Measurements from ENCODE around the gene ANKH.

Gene ANKH

DNA sequence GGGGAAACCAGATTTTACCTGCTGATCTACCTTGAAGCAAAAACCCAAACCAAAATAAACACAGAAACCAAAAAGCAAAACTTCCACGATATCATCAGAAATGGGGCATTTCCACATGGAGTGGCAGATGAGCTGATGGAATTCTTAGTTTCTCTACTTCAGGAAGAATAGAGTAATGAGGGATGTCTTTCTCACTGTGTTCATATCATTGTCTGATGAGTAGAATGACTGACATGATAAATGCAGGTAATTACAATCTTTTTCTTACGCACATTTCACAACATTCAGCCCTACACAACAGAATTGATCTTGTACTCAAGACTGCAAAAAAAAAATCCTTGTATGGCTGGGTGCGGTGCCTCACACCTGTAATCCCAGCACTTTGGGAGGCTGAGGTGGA lies 23.2 kb upstream of the ANKH start:
- no peak for DNase-seq
- H3K4me1 ChIP-seq, result no peaks in the 10 kb centered on the region
- H3K27me3 ChIP-seq, result no peaks in the 10 kb centered on the region
- H3K9me3 ChIP-seq, result no peaks in the 10 kb centered on the region
- H3K36me3 ChIP-seq, result no peaks in the 10 kb centered on the region
- TF ChIP-seq, protein P1, sequence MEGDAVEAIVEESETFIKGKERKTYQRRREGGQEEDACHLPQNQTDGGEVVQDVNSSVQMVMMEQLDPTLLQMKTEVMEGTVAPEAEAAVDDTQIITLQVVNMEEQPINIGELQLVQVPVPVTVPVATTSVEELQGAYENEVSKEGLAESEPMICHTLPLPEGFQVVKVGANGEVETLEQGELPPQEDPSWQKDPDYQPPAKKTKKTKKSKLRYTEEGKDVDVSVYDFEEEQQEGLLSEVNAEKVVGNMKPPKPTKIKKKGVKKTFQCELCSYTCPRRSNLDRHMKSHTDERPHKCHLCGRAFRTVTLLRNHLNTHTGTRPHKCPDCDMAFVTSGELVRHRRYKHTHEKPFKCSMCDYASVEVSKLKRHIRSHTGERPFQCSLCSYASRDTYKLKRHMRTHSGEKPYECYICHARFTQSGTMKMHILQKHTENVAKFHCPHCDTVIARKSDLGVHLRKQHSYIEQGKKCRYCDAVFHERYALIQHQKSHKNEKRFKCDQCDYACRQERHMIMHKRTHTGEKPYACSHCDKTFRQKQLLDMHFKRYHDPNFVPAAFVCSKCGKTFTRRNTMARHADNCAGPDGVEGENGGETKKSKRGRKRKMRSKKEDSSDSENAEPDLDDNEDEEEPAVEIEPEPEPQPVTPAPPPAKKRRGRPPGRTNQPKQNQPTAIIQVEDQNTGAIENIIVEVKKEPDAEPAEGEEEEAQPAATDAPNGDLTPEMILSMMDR (IDR thresholded peaks at IDR 0.05; ENCODE audit: low read depth, low read length), result no peak
- no peak overlapping the region for H3K4me3 ChIP-seq (ENCODE audit: low read depth, low read length)

DNA sequence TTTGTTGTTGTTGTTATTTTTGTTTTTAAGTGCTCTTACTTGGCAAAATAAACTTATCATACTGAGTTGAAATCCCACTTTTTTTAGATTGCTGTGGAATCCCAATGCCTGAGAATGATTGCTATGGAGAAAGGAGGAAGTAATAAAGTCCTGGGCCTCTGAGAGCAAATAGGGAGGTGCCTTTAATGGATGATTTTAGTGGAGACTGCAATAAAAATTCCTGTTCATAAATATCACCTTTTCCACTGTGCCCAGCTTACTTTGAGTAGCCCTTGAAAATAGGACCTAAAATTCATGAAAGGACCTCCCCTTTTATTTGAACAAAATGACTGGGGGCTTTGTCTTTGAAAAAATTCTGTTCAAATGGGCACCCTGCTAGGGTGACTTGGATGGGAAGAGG lies 21.8 kb upstream of the ANKH start:
- Histone ChIP-seq H3K9me3 (no peaks in the 10 kb centered on the region), H3K4me1 (no peaks in the 10 kb centered on the region), H3K27me3 (no peaks in the 10 kb centered on the region), H3K4me3 (ENCODE audit: low read depth, low read length) (no peak overlapping the region), H3K36me3 (no peaks in the 10 kb centered on the region)
- TF ChIP-seq, protein P1 (IDR thresholded peaks at IDR 0.05; ENCODE audit: low read depth, low read length), result no peak
- DNase-seq, result no peak

DNA sequence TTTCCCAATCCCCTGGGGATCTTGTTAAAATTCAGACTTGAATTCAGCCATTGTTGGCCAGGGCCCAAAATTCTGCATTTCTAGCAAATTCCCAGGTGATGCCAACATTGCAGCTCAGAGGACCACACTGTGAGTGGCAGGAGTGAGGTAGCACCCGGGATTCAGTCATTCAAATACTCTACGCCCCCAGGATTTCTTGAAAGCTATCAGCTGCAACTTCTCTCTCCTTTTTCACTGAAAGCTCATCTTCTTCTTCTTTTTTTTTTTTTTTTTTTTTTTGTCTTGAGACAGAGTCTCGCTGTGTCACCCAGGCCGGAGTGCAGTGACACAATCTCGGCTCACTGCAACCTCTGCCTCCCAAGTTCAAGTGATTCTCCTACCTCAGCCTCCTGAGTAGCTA lies 19.3 kb upstream of the ANKH start:
- DNase-seq, result no peak
- no peaks in the 10 kb centered on the region for H3K9me3 ChIP-seq
- H3K4me1 ChIP-seq, result no peaks in the 10 kb centered on the region
- H3K27me3 ChIP-seq, result no peaks in the 10 kb centered on the region
- H3K36me3 ChIP-seq, result no peaks in the 10 kb centered on the region
- TF ChIP-seq, protein P1 (IDR thresholded peaks at IDR 0.05; ENCODE audit: low read depth, low read length), result no peak
- H3K4me3 ChIP-seq (ENCODE audit: low read depth, low read length), result no peak overlapping the region

DNA sequence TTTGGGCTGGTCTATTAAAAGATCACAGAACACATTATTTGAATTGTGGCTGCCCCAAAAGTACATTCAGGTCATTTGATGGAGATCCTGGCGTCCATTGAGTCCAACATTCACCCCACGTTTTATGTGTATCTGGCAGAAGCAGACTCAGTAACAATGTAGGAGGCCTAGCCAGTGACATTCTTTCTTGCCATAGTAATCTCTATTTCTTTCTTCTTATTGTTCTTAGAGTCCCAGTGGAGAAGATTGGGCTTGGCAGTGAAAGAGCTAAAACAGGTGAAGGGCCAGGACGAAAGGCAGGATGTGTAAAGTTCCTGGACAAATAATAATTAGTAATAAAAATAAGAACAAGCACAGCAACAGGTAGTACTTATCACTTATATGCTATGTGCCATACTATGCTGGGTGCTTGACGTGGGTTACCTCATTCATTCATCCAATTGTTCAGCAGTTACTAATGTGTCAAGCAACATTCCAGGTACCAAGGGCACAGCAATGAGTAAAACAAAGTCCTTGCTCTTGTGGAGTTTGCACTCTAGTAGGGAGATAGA lies 12.6 kb upstream of the ANKH start:
- TF ChIP-seq, protein P1 (IDR thresholded peaks at IDR 0.05; ENCODE audit: low read depth, low read length), result no peak
- H3K9me3 ChIP-seq, result no peaks in the 10 kb centered on the region
- no peaks in the 10 kb centered on the region for H3K27me3 ChIP-seq
- H3K4me3 ChIP-seq (ENCODE audit: low read depth, low read length), result no peak overlapping the region
- DNase-seq, result no peak
- no peaks in the 10 kb centered on the region for H3K4me1 ChIP-seq
- H3K36me3 ChIP-seq, result no peaks in the 10 kb centered on the region

DNA sequence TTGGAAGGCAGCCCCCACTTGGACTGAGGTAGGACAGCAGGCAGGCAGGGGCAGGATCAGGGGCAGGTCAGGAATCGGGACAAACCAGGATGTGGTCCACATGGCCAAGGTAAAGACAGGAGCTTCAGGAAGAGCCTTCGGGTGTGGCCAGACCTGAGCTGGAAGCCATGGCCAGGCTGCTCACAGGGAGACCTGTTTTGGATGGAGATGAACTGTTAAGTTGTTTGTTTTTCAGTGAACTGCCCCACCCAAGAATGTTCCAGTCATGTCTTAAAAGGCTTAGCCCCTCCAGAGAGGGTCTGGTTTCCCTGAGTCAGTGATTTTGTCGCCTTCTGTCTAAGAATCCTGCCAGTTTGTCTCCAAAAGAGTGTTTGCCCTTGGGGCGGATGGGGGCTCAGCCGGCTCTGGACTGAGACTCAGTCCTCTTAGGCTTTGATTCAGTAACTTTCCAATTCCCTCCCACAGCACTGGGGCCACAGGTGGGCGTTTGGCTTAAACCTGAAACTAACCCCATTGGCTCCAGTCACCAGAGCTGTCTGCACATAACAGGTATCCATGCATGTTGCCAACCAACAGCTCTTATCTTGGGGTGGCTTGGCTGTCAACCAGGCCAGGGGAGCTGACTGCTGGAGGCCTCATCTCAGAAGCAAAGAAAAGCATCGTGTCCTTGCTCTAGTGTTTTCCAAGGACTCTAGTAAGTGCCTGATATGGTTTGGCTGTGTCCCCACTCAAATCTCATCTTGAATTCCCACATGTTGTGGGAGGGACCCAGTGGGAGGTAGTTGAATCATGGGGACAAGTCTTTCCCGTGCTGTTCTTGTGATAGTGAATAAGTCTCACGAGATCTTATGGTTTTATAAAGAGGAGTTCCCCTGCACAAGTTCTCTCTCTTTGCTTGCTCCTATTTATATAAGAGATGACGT lies 11.3 kb upstream of the ANKH start:
- Histone ChIP-seq H3K4me1 (no peaks in the 10 kb centered on the region), H3K4me3 (ENCODE audit: low read depth, low read length) (no peak overlapping the region), H3K27me3 (no peaks in the 10 kb centered on the region), H3K36me3 (no peaks in the 10 kb centered on the region), H3K9me3 (no peaks in the 10 kb centered on the region)
- DNase-seq, result no peak
- TF ChIP-seq, protein P1 (IDR thresholded peaks at IDR 0.05; ENCODE audit: low read depth, low read length), result no peak

DNA sequence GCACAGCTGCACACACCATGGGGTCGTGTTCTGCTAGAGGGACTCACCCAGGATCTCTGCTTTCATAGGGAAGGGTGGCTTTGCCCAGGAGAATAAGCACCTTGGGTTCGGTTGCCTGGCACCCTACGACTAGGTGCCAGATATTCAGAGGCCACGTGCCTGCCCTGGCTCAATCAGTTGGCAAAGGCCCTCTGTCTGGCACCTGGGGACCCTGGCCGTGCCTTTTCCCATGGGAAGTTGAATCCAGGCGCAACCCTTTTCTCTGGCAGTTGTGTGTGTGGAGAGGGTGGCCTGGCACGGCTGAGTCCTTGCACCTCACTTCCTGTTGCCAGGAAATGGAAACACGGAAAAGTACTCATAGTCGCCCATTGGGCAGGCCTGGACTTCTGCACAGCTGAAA lies 10.2 kb upstream of the ANKH start:
- Histone ChIP-seq H3K27me3 (no peaks in the 10 kb centered on the region), H3K36me3 (no peaks in the 10 kb centered on the region), H3K9me3 (no peaks in the 10 kb centered on the region), H3K4me1 (no peaks in the 10 kb centered on the region), H3K4me3 (ENCODE audit: low read depth, low read length) (no peak overlapping the region)
- no peak for DNase-seq
- TF ChIP-seq, protein P1 (IDR thresholded peaks at IDR 0.05; ENCODE audit: low read depth, low read length), result no peak
